ENCODE measurements around the gene TBXAS1.

Gene TBXAS1

GRCh38 chr7:139884441-139884840, 55.4 kb downstream of the TBXAS1 start:
- ChIA-PET POLR2A (no interaction called here), CTCF (interaction anchor here (1.7 kb wide), 1 partner anchor 9 kb away, joined by 4 read pairs; no protein-coding TSS in a partner anchor)
- TF ChIP-seq CTBP1 (IDR thresholded peaks at IDR 0.05; ENCODE audit: borderline replicate concordance), result no peak
- no peak for TF ChIP-seq ARNT (IDR thresholded peaks at IDR 0.05)
- no peak for TF ChIP-seq SP1 (IDR thresholded peaks at IDR 0.05)
- TF ChIP-seq HDGF (IDR thresholded peaks at IDR 0.05; ENCODE audit: borderline replicate concordance), result no peak
- TF ChIP-seq, protein P1, sequence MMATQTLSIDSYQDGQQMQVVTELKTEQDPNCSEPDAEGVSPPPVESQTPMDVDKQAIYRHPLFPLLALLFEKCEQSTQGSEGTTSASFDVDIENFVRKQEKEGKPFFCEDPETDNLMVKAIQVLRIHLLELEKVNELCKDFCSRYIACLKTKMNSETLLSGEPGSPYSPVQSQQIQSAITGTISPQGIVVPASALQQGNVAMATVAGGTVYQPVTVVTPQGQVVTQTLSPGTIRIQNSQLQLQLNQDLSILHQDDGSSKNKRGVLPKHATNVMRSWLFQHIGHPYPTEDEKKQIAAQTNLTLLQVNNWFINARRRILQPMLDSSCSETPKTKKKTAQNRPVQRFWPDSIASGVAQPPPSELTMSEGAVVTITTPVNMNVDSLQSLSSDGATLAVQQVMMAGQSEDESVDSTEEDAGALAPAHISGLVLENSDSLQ (IDR thresholded peaks at IDR 0.05), result no peak
- TF ChIP-seq FOXK2 (IDR thresholded peaks at IDR 0.05), result no peak
- TF ChIP-seq L3MBTL2 (conservative IDR thresholded peaks at IDR 0.05), result no peak
- no peak for TF ChIP-seq FOXM1 (IDR thresholded peaks at IDR 0.05; ENCODE audit: borderline replicate concordance)
- no peak for TF ChIP-seq BHLHE40 (IDR thresholded peaks at IDR 0.05; ENCODE audit: borderline replicate concordance)
- TF ChIP-seq TARDBP (IDR thresholded peaks at IDR 0.05), result no peak
- TF ChIP-seq FOXA1 (IDR thresholded peaks at IDR 0.05), result no peak
- no peak for TF ChIP-seq LEF1 (IDR thresholded peaks at IDR 0.05; ENCODE audit: borderline replicate concordance)
- no peak for TF ChIP-seq SUZ12 (IDR thresholded peaks at IDR 0.05)
- no peak for TF ChIP-seq ZNF384 (IDR thresholded peaks at IDR 0.05)
- no peak for TF ChIP-seq NFRKB (IDR thresholded peaks at IDR 0.05)
- no peak for DNase-seq (ENCODE audit: extremely low spot score)

DNA sequence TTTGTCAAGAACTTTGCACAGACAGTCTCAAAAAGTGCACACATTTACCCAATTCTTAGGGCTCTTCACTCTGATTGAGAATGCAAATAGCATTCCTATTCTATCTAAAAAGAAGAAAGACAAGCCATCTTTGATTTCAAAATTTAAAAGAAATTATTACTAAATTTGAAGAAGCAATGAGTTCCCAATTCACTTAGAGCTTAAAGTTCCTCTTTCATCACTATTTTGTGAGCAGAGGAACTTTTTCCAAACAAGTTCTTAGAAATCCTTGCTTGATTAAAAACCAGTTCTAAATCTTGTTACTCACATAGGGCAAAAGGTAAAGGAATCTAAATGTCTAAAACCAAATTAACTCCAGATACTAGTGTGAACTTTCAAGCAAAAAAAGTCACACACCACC, 56.4 kb downstream of the TBXAS1 start:
- no peak for DNase-seq (ENCODE audit: extremely low spot score)
- CTCF ChIA-PET, result no interaction called here

DNA sequence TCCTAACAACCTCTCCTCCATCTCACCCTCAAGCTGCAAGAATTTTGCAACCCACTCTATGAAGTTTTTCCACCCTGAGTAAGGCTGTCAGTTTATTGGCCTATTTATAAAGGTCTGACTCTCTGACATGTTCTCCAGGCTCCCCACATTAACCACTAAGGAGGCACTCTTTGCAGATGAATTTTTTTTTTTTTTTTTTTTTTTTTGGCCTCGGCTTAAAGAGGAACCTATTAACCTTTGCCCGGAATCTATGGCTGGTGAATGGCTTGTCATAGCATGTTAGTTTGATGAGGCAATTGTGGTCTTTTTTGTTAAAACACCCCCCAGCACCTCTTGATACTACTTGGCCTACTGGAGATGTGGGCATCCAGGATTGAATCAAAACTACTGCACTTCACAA, 57.1 kb downstream of the TBXAS1 start:
- POLR2A ChIA-PET, result no interaction called here
- CTCF ChIA-PET, result no interaction called here

More for the DNA sequence above, 56.4 kb downstream of the TBXAS1 start:
- POLR2A ChIA-PET, result no interaction called here
- TF ChIP-seq FOXA1 (IDR thresholded peaks at IDR 0.05) (no peak), ARNT (IDR thresholded peaks at IDR 0.05) (no peak), SP1 (IDR thresholded peaks at IDR 0.05) (no peak), FOXK2 (IDR thresholded peaks at IDR 0.05) (no peak), NFRKB (IDR thresholded peaks at IDR 0.05) (no peak), SUZ12 (IDR thresholded peaks at IDR 0.05) (no peak), ZNF384 (IDR thresholded peaks at IDR 0.05) (no peak), BHLHE40 (IDR thresholded peaks at IDR 0.05; ENCODE audit: borderline replicate concordance) (no peak), HDGF (IDR thresholded peaks at IDR 0.05; ENCODE audit: borderline replicate concordance) (no peak), FOXM1 (IDR thresholded peaks at IDR 0.05; ENCODE audit: borderline replicate concordance) (no peak), LEF1 (IDR thresholded peaks at IDR 0.05; ENCODE audit: borderline replicate concordance) (no peak), L3MBTL2 (conservative IDR thresholded peaks at IDR 0.05) (no peak), TARDBP (IDR thresholded peaks at IDR 0.05) (no peak)

DNA sequence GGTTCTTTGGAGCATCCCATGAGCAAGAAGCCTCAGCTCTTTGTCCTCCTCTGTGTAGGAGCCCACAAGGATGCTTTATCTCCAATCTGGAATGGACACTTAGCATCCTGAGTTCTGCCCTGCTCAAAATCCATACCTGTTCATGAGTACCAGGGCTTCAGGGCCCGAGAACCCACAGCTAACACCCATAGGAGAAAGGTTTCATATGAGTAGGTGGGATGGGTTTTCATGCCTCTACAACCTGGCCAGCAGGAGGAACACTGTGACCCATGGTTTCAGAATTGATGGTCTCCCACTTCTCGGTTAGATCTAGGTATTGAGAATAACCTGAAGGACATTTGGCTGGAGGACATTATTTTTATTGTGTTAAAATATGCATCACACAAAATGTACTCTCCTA, 57.8 kb downstream of the TBXAS1 start:
- POLR2A ChIA-PET, result no interaction called here
- no peak for DNase-seq (ENCODE audit: extremely low spot score)
- TF ChIP-seq LEF1 (IDR thresholded peaks at IDR 0.05; ENCODE audit: borderline replicate concordance) (no peak), NFRKB (IDR thresholded peaks at IDR 0.05) (no peak), FOXM1 (IDR thresholded peaks at IDR 0.05; ENCODE audit: borderline replicate concordance) (no peak), BHLHE40 (IDR thresholded peaks at IDR 0.05; ENCODE audit: borderline replicate concordance) (no peak), CTBP1 (IDR thresholded peaks at IDR 0.05; ENCODE audit: borderline replicate concordance) (no peak), FOXK2 (IDR thresholded peaks at IDR 0.05) (no peak), HDGF (IDR thresholded peaks at IDR 0.05; ENCODE audit: borderline replicate concordance) (no peak), TARDBP (IDR thresholded peaks at IDR 0.05) (no peak), SUZ12 (IDR thresholded peaks at IDR 0.05) (no peak), SP1 (IDR thresholded peaks at IDR 0.05) (no peak), L3MBTL2 (conservative IDR thresholded peaks at IDR 0.05) (no peak), ELF4 (IDR thresholded peaks at IDR 0.05) (no peak), FOXA1 (IDR thresholded peaks at IDR 0.05) (no peak), ZNF384 (IDR thresholded peaks at IDR 0.05) (no peak), ARNT (IDR thresholded peaks at IDR 0.05) (no peak)
- TF ChIP-seq, protein P1 (IDR thresholded peaks at IDR 0.05), result no peak
- CTCF ChIA-PET, result no interaction called here

More for the DNA sequence above, 57.1 kb downstream of the TBXAS1 start:
- DNase-seq (ENCODE audit: extremely low spot score), result no peak
- TF ChIP-seq TARDBP (IDR thresholded peaks at IDR 0.05) (no peak), ARNT (IDR thresholded peaks at IDR 0.05) (no peak), FOXA1 (IDR thresholded peaks at IDR 0.05) (no peak), BHLHE40 (IDR thresholded peaks at IDR 0.05; ENCODE audit: borderline replicate concordance) (no peak), HDGF (IDR thresholded peaks at IDR 0.05; ENCODE audit: borderline replicate concordance) (no peak)

DNA sequence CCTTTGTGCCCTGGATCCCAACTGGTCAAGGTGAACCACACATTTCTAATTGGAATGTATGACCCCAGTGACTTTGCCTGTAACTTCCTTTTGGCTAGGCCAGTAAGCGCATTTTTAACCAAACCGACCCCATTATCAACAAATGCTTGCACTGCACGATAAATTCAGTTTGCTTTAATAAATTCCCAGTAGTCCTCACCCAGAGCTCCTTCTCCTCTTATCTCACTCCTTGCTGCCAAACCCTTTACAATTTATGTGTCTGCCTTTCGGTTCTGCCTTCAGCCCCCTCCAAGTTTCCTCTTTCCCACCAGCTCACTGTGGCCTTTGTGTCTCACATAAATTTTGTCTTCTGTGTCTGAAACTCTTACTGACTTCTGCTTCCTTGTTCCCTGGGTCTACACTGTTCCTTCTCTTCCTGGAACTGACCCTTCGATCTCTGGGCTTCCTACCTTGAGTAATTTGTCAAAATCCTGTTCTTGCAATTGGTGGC, 59.0 kb downstream of the TBXAS1 start:
- ChIA-PET CTCF (no interaction called here), POLR2A (no interaction called here)
- no peak for DNase-seq (ENCODE audit: extremely low spot score)
- TF ChIP-seq CTBP1 (IDR thresholded peaks at IDR 0.05; ENCODE audit: borderline replicate concordance) (no peak), ARNT (IDR thresholded peaks at IDR 0.05) (no peak), FOXA1 (IDR thresholded peaks at IDR 0.05) (no peak), FOXK2 (IDR thresholded peaks at IDR 0.05) (no peak), FOXM1 (IDR thresholded peaks at IDR 0.05; ENCODE audit: borderline replicate concordance) (no peak), HDGF (IDR thresholded peaks at IDR 0.05; ENCODE audit: borderline replicate concordance) (no peak), ZNF384 (IDR thresholded peaks at IDR 0.05) (no peak), SP1 (IDR thresholded peaks at IDR 0.05) (no peak), NFRKB (IDR thresholded peaks at IDR 0.05) (no peak)

- TF ChIP-seq BHLHE40 (IDR thresholded peaks at IDR 0.05; ENCODE audit: borderline replicate concordance) (no peak), FOXA1 (IDR thresholded peaks at IDR 0.05) (no peak)
- ChIA-PET CTCF (interaction anchor here (0.6 kb wide), 1 partner anchor 362 kb away, joined by 3 read pairs; no protein-coding TSS in a partner anchor), POLR2A (no interaction called here)
- no peak for DNase-seq (ENCODE audit: extremely low spot score)
Observed at GRCh38 chr7:139889186-139889871, 60.3 kb downstream of the TBXAS1 start.

Data from HEK293T (cell line).